ENCODE results near the gene MGLL.

MGLL gene

DNA sequence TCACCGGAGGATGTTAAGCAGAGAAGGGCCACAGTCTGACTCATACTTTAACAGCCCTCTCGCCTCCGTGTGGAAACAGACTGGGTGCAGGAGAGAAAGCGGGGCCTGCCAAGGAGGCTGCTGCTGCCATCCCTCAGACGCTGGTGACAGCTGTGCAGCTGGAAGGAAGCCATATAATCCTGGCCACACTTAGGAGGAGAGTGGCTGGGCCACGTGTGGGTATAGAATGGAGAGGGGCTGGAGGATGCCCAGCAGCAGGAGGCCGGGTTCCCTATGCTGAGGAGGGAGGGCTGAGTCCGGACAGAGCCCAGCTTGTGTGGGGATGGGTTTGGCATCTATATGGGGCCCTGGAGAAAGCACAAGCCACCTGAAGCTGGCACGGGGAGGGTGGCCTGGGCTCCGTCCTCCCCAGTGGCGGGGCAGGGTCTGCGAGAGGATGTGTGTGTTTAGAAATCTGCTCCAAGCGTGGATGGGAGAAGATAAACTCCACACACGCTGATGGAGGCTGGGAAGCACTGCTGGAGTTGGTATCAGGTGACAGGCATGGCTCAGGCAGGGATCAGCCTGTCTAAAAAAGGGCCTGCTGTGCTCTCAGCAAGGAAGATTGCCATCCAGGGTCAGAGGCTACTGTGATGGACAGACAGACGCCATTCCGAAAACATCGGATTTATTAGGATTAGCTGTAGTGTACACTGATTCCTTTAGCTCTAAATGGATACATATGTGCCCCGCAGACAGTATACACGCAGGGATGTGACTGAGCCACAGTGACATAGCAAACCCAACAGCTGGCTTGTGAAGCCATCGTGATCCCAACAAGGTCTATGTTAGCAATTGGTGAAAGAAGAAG, 133.7 kb downstream of the MGLL start:
- no peak overlapping the region for H3K27ac ChIP-seq
- no peak for TF ChIP-seq ZFX (IDR thresholded peaks at IDR 0.05)
- TF ChIP-seq, protein P1, sequence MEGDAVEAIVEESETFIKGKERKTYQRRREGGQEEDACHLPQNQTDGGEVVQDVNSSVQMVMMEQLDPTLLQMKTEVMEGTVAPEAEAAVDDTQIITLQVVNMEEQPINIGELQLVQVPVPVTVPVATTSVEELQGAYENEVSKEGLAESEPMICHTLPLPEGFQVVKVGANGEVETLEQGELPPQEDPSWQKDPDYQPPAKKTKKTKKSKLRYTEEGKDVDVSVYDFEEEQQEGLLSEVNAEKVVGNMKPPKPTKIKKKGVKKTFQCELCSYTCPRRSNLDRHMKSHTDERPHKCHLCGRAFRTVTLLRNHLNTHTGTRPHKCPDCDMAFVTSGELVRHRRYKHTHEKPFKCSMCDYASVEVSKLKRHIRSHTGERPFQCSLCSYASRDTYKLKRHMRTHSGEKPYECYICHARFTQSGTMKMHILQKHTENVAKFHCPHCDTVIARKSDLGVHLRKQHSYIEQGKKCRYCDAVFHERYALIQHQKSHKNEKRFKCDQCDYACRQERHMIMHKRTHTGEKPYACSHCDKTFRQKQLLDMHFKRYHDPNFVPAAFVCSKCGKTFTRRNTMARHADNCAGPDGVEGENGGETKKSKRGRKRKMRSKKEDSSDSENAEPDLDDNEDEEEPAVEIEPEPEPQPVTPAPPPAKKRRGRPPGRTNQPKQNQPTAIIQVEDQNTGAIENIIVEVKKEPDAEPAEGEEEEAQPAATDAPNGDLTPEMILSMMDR (conservative IDR thresholded peaks at IDR 0.05): no peak

DNA sequence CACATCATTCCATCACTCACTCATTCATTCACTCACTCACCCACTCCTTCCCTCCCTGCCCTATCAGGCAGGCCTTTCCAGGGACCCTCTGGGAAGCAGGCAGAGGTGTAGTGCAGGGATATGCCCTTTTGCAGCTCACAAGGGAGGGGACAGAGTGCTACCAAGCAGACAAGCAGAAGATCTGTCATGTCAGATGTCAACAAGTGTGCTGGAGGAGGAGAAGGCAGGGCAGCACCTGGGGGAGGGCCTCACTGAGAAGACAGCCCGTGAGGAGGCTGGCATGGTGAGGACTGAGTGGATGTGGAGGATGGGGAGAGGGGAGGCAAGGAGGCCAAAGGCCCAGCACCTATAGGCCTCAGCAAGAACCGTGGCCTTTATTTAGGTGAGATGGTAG, 134.3 kb downstream of the MGLL start:
- TF ChIP-seq, protein P1 (conservative IDR thresholded peaks at IDR 0.05): no peak
- TF ChIP-seq ZFX (IDR thresholded peaks at IDR 0.05): no peak
- no peak overlapping the region for H3K27ac ChIP-seq

DNA sequence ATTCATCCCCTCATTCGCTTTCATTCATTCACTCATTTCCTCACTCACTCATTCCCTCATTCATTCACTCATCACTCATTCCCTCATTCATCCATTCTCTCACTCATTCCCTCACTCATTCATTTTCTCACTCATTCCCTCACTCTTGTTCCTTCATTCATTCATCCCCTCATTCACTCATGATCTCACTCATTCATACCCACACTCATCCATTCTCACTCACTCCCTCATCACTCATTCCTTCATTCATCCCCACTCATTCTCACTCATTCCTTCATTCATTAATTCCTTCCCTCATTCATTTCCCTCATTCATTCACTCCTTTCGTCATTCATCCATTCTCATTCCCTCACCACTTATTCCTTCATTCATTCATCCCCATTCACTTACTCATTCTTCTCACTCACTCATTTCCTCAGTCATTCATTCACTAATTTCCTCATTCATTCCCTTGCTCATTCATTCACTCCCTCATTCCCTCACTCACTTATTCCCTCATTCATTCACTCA, 135.0 kb downstream of the MGLL start:
- no peak overlapping the region for H3K27ac ChIP-seq
- TF ChIP-seq, protein P1 (conservative IDR thresholded peaks at IDR 0.05): no peak
- no peak for TF ChIP-seq ZFX (IDR thresholded peaks at IDR 0.05)

DNA sequence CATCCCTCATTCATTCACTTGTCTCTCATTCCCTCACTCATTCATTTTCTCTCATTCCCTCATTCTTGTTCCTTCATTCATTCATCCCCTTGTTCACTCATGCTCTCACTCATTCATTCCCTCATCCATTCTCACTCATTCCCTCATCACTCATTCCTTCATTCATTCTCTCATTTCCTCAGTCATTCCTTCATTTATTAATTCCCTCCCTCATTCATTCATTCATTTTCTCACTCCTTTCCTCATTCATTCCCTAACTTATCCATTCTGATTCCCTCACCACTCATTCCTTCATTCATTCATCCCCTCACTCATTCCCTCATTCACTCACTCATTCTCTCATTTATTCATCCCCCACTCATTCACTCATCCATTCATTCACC, 135.8 kb downstream of the MGLL start:
- no peak overlapping the region for H3K27ac ChIP-seq
- TF ChIP-seq ZFX (IDR thresholded peaks at IDR 0.05): no peak
- TF ChIP-seq, protein P1 (conservative IDR thresholded peaks at IDR 0.05): no peak

DNA sequence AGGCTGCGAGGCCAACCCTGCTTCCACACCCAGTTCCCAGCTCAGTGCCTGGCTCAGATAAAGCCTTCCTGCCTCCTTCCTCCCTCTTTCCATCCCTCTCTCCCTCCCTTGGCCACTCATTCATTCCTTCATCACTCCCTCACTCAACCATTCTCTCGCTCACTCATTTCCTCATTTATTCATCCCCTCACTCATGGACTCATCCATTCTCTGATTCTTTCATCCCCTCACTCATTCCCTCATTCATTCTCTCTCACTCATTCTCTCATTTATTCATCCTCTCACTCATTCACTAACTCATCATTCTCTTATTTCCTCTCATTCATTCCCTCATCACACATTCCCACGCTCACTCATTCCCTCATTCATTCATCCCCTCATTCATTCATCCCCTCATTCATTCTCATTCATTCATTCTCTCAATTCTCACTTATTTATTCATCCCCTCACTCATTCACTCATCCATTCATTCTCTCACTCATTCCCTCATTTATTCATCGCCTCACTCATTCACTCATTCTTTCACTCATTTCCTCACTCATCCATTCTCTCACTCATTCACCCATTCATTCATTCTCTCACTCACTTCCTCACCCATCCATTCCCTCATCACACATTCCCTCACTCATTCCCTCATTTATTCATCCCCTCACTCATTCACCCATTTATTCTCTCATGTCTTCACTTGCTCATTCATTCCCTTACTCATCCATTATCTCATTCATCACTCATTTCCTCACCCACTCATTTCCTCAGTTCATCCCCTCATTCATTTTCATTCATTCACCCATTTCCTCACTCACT, 136.4 kb downstream of the MGLL start:
- no peak overlapping the region for H3K27ac ChIP-seq
- TF ChIP-seq, protein P1 (conservative IDR thresholded peaks at IDR 0.05): no peak
- TF ChIP-seq ZFX (IDR thresholded peaks at IDR 0.05): no peak

DNA sequence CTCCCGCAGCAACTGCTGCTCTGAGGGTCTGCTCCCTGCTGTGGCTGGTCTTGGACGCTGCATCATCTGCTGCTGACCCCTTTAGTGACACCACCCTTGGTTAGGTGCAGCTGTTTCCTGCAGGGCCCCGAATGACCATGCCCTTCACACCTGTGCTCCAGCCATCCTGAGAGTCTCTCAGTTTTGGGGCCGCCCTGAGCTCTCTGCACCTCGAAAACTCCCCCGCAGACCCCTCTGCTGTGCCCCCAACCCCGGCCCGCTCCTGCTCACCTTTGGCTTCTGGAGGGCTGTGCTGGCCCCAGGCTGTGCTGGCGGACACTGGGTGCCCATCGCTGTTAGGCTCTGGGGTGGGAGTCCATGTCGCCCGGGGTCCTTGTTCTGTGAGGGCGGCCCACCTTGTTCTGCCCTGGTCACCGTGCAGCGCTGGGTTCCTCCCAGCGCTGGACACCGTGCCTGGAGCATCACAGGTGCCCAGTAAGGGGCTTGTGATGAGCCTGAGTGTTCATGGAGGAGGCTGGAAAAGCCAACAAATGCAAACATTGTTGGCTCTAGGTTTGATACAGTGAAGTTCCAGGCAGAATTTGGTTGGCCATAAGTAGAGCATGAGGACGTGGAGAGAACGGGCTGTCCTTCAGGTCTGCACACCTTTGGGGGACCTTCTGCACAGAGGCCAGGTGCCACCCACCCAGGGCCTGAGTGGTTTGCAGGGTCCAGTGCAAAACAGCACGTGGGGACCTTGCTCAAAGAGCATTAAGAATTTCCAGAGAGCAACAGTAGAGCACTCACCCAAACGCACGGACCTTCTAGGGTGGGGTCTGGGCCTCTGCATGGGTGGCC, 137.2 kb downstream of the MGLL start:
- H3K27ac ChIP-seq: no peak overlapping the region
- TF ChIP-seq ZFX (IDR thresholded peaks at IDR 0.05): no peak
- TF ChIP-seq, protein P1 (conservative IDR thresholded peaks at IDR 0.05): no peak

All from C4-2B (cell line).